ENCODE results near the gene HDGFL1. TPM values are rescaled to one million over a fixed set of nuclear protein-coding genes. Genes with fewer than 3 reads are reported as not detected.

HDGFL1 gene
- total and polyA plus RNA-seq, 2 experiments from 2014 or later: not detected

GRCh38 chr6:22545051-22545450 lies 24.3 kb upstream of the HDGFL1 start:
- Histone ChIP-seq H3K4me3 (no peak overlapping the region), H3F3A (replicated peaks; ENCODE audit: low read depth) (no peaks in the 10 kb centered on the region), H3K4me1 (ENCODE audit: insufficient read depth) (no peaks in the 10 kb centered on the region), H2AFZ (no peak overlapping the region), H3K36me3 (ENCODE audit: insufficient read depth) (no peaks in the 10 kb centered on the region), H3K27ac (ENCODE audit: low read depth) (no peak overlapping the region), H3K4me2 (no peak overlapping the region), H3K9me2 (ENCODE audit: insufficient read depth) (peaks cover 7% of the 10 kb centered on the region; the same call in 1 of the 2 replicates), H3K79me2 (replicated peaks; ENCODE audit: insufficient read depth) (no peaks in the 10 kb centered on the region), H4K20me1 (replicated peaks; ENCODE audit: insufficient read depth) (no peaks in the 10 kb centered on the region), H3K27me3 (ENCODE audit: insufficient read depth) (no peaks in the 10 kb centered on the region)
- TF ChIP-seq EZH2phosphoT487 (IDR thresholded peaks at IDR 0.05; ENCODE audit: unreplicated experiment) (no peak), EZH2 (IDR thresholded peaks at IDR 0.05; ENCODE audit: low read depth, unreplicated experiment) (no peak), CREB1 (CRISPR knock-in tag; IDR thresholded peaks at IDR 0.05; ENCODE audit: low read depth) (no peak), POLR2AphosphoS5 (IDR thresholded peaks at IDR 0.05; ENCODE audit: low read depth) (no peak), ZNF114 (CRISPR knock-in tag; IDR thresholded peaks at IDR 0.05) (no peak), ZNF462 (CRISPR knock-in tag; IDR thresholded peaks at IDR 0.05) (no peak), NANOG (IDR thresholded peaks at IDR 0.05; ENCODE audit: borderline replicate concordance) (no peak), STAT1 (IDR thresholded peaks at IDR 0.05; ENCODE audit: unreplicated experiment) (no peak), JUNB (IDR thresholded peaks at IDR 0.05; ENCODE audit: unreplicated experiment) (no peak), ZNF331 (CRISPR knock-in tag; IDR thresholded peaks at IDR 0.05; ENCODE audit: low read depth) (no peak), REST (IDR thresholded peaks at IDR 0.05; ENCODE audit: unreplicated experiment) (no peak)
- TF ChIP-seq, protein P1, sequence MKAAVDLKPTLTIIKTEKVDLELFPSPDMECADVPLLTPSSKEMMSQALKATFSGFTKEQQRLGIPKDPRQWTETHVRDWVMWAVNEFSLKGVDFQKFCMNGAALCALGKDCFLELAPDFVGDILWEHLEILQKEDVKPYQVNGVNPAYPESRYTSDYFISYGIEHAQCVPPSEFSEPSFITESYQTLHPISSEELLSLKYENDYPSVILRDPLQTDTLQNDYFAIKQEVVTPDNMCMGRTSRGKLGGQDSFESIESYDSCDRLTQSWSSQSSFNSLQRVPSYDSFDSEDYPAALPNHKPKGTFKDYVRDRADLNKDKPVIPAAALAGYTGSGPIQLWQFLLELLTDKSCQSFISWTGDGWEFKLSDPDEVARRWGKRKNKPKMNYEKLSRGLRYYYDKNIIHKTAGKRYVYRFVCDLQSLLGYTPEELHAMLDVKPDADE (IDR thresholded peaks at IDR 0.05): no peak
- TF ChIP-seq, protein P2, sequence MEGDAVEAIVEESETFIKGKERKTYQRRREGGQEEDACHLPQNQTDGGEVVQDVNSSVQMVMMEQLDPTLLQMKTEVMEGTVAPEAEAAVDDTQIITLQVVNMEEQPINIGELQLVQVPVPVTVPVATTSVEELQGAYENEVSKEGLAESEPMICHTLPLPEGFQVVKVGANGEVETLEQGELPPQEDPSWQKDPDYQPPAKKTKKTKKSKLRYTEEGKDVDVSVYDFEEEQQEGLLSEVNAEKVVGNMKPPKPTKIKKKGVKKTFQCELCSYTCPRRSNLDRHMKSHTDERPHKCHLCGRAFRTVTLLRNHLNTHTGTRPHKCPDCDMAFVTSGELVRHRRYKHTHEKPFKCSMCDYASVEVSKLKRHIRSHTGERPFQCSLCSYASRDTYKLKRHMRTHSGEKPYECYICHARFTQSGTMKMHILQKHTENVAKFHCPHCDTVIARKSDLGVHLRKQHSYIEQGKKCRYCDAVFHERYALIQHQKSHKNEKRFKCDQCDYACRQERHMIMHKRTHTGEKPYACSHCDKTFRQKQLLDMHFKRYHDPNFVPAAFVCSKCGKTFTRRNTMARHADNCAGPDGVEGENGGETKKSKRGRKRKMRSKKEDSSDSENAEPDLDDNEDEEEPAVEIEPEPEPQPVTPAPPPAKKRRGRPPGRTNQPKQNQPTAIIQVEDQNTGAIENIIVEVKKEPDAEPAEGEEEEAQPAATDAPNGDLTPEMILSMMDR (conservative IDR thresholded peaks at IDR 0.05; ENCODE audit: low read depth in 2 of 2): no peak
- ATAC-seq (no peak), DNase-seq (ENCODE audit: low spot score) (no peak)
- H3K27ac Mint-ChIP-seq: no peak overlapping the region
- H3K27me3 Mint-ChIP-seq (ENCODE audit: insufficient read depth, low read depth, poor library complexity): no peaks in the 10 kb centered on the region
- no peak overlapping the region for H3K4me3 Mint-ChIP-seq
- H3K9me3 Mint-ChIP-seq: no peaks in the 10 kb centered on the region; the same call in 2 of the 3 replicates
- H3K36me3 Mint-ChIP-seq (ENCODE audit: low read depth): no peaks in the 10 kb centered on the region
- no peaks in the 10 kb centered on the region for H3K4me1 Mint-ChIP-seq
